H7 (cell line): ENCODE results near the gene RPL13A. TPM values are rescaled to one million over a fixed set of nuclear protein-coding genes. Genes with fewer than 3 reads are reported as not detected.
A peak's percentile ranks its signal among the peaks of the same experiment; 100 is the strongest.

Source experiments
- DNase-seq: peaks from one replicate; pipeline ENCODE4 v3.0.0; 2012
- H3K27me3 ChIP-seq: 2 replicates; pipeline ENCODE4 v1.6.0; 2011; ENCODE audit warnings: mild to moderate bottlenecking, low read length; ENCODE audit not compliant: control insufficient read depth, insufficient read depth
- H3K36me3 ChIP-seq: replicated peaks from 2 replicates; pipeline ENCODE4 v1.5.1; 2011; ENCODE audit warnings: low read length; ENCODE audit not compliant: control insufficient read depth, insufficient read depth
- H3K4me3 ChIP-seq: 2 replicates; pipeline ENCODE4 v1.5.1; 2011; ENCODE audit warnings: low read depth, mild to moderate bottlenecking, control low read depth, low read length, moderate library complexity; ENCODE audit not compliant: insufficient read depth
- total RNA-seq: library from RNA; depleted of rRNA; stranded (reverse); fragments of >200 nt; shearing (Covaris generic); gene quantifications from 2 replicates; pipeline ENCODE4 v1.2.3, GENCODE V29; 2014

Gene RPL13A
- total RNA-seq, 1 experiment from 2014 or later: 6,335 TPM

GRCh38 chr19:49499030-49499670 is 11.7 kb downstream of the RPL13A start:
- peak; percentile 32 for DNase-seq
- no peaks in the 10 kb centered on the region for H3K27me3 ChIP-seq
- no peak overlapping the region for H3K4me3 ChIP-seq
- peaks cover 23% of the 10 kb centered on the region for H3K36me3 ChIP-seq

- H3K4me3 ChIP-seq: no peak overlapping the region
- peak; percentile 50 for DNase-seq
- no peaks in the 10 kb centered on the region for H3K27me3 ChIP-seq
- peaks cover 13% of the 10 kb centered on the region for H3K36me3 ChIP-seq
Observed at GRCh38 chr19:49502866-49503581, 15.6 kb downstream of the RPL13A start.

GRCh38 chr19:49503582-49503962 is 16.2 kb downstream of the RPL13A start:
- Histone ChIP-seq H3K36me3 (peaks cover 8% of the 10 kb centered on the region), H3K4me3 (no peak overlapping the region), H3K27me3 (no peaks in the 10 kb centered on the region)
- DNase-seq: no peak

DNA sequence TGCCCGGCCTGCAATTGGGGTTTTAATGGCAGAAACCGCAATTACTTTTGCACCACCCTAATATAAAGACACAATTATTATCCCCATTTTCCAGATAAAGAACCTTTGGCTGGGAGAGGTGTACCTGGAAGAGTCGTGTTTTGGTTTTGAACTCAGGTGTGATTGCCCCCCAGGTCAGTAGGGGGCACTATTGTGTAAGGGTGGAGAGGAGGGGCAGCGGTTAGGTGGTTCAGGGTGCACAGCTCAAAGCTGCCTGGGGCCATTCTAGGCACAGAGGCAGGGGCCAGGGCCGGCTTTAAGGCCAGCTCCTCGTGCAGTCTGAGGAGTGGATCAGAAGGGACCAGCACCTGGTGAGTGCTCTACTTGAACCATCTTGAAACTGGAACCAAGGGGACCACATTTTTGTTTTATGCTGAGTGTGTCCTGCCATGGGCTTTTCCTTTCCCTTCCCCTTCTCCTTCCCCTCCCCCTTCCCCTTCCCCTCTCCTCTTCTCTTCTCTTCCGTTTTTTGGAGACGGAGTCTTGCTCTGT is 19.2 kb downstream of the RPL13A start:
- peak; percentile 92 for DNase-seq
- no peaks in the 10 kb centered on the region for H3K36me3 ChIP-seq
- no peaks in the 10 kb centered on the region for H3K27me3 ChIP-seq
- peak overlapping the region; percentile 17; the same call in 1 of the 2 replicates for H3K4me3 ChIP-seq

DNA sequence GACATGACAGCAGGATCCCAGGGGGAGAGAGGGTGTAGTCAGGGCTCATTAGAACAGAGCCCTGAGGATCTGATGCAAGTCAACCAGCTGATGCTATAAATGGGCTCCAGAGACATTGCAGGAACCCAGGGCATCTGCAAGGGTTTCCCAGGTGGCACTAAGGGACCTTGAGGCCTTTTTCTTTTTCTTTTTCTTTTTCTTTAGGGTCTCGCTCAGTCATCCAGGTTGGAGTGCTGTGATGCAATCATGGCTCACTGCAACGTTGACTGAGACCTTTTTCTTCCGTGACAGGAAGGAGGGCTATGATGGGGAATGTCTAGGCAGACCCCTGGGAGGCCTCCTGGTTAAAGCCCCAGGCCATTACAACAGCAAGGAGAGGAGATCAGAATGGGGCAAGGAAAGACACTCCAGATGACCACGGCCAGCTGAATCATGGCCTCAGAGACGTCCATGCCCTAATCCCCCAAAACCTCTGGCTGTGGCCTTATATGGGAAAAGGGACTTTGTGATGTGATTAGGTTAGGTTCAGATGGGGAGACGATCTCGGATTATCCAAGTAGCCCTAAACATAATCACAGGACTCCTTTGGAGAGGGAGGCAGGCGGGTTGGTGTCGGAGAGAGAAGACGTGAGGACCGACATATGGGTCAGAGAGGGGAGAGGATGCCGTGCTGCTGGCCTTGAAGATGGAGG is 20.5 kb downstream of the RPL13A start:
- peak; percentile 11 for DNase-seq
- Histone ChIP-seq H3K27me3 (no peaks in the 10 kb centered on the region), H3K36me3 (no peaks in the 10 kb centered on the region), H3K4me3 (no peak overlapping the region)

DNA sequence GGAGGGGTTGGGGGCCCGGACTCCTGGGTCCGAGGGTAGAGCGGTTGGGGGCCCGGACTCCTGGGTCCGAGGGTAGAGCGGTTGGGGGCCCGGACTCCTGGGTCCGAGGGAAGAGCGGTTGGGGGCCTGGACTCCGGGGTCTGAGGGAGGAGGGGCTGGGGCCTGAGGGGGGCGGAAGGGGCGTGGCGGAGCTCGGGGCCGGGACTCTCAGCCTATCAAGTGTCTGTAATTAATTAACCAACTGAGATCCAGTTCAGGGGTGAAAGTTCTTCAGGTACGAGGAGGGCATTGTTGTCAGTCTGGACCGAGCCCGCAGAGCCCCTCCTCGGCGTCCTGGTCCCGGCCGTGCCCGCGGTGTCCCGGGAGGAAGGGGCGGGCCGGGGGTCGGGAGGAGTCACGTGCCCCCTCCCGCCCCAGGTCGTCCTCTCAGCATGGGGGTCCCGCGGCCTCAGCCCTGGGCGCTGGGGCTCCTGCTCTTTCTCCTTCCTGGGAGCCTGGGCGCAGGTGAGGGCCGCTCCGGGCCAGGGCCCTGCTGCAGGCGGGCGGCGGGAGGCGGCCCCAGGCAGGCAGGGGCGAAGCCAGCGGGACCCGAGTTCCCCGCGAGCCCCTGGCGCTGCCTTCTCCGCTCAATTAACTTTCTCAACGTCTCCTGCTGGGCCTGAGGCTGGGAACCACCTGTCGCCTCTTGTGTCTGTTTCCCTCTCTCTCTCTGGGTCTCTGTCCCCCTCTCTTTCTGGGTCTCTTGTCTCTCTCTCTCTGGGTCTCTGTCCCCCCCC is 25.8 kb downstream of the RPL13A start:
- H3K36me3 ChIP-seq: no peaks in the 10 kb centered on the region; the same call in 1 of the 2 replicates
- no peaks in the 10 kb centered on the region for H3K27me3 ChIP-seq
- peak; percentile 95 for DNase-seq
- peak overlapping the region; percentile 71 for H3K4me3 ChIP-seq

DNA sequence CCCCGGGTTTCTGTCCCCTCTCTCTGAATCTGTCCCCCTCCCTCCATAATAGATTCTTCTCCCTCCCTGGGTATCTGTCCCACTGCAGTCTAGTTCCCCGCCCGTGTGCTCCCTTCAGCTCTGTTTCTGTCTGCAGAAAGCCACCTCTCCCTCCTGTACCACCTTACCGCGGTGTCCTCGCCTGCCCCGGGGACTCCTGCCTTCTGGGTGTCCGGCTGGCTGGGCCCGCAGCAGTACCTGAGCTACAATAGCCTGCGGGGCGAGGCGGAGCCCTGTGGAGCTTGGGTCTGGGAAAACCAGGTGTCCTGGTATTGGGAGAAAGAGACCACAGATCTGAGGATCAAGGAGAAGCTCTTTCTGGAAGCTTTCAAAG is 26.3 kb downstream of the RPL13A start:
- Histone ChIP-seq H3K36me3 (no peaks in the 10 kb centered on the region; the same call in 1 of the 2 replicates), H3K4me3 (peak overlapping the region; percentile 71), H3K27me3 (no peaks in the 10 kb centered on the region)
- DNase-seq: peak; percentile 68

DNA sequence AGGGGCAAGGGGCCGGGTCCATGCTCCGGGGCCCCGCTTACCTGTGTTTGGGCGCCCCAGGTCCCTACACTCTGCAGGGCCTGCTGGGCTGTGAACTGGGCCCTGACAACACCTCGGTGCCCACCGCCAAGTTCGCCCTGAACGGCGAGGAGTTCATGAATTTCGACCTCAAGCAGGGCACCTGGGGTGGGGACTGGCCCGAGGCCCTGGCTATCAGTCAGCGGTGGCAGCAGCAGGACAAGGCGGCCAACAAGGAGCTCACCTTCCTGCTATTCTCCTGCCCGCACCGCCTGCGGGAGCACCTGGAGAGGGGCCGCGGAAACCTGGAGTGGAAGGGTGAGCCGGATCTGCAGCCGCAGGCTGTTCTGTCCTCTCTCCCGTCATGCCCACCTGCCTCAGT is 26.7 kb downstream of the RPL13A start:
- DNase-seq: peak; percentile 67
- Histone ChIP-seq H3K27me3 (no peaks in the 10 kb centered on the region), H3K36me3 (no peaks in the 10 kb centered on the region; the same call in 1 of the 2 replicates), H3K4me3 (peak overlapping the region; percentile 71)

DNA sequence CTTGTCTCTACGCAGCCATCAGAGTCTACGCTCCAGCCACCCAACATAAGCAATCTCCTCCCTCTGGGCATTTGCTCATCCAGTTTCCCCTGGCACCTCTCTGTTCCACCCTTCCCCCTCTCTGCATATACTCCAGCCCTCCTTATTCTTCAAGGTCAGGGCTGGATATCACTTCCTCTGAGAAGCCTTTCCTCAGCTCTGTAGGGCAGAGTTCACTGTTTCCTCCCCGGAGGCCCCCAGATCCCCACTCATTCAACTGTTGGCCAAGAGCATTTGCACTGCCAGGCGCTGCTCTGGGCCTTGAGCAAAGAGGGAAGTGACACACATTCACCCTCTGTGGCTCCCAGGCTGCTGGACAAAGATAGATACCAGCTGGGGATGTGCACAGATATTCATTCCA is 28.4 kb downstream of the RPL13A start:
- Histone ChIP-seq H3K36me3 (peaks cover 2% of the 10 kb centered on the region), H3K27me3 (no peaks in the 10 kb centered on the region), H3K4me3 (no peak overlapping the region)
- no peak for DNase-seq

GRCh38 chr19:49518033-49518432 is 30.6 kb downstream of the RPL13A start:
- no peak for DNase-seq
- no peak overlapping the region for H3K4me3 ChIP-seq

DNA sequence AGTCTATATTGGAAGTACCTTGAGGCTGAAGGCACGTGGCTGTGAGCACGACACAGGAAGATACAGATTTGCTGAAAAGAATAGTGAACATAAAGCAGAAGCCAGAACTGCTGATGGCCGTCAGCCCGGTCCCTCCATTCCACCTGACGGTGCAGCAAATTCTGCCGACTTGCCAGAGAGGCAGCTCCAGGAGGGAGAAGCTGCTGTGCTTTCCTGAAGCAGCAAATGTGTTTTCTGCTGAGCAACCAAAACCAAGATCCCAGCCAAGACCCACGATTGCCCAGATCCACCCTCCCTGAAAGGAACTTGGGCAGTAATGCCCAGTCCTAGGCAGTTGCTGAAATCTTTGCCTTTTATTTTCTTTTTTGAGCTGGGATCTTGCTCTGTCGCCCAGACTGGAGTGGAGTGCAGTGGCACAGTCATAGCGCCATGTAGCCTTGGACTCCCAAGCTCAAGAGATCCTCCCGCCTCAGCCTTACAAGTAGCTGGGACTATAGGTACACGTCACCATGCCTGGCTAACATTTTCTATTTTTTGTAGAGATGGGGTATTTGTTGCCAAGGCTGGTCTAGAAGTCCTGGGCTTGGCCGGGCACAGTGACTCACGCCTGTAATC is 33.4 kb downstream of the RPL13A start:
- peaks cover 5% of the 10 kb centered on the region for H3K36me3 ChIP-seq
- no peaks in the 10 kb centered on the region for H3K27me3 ChIP-seq
- DNase-seq: no peak
- no peak overlapping the region for H3K4me3 ChIP-seq

More at GRCh38 chr19:49518033-49518432, 30.6 kb downstream of the RPL13A start:
- Histone ChIP-seq H3K27me3 (no peaks in the 10 kb centered on the region), H3K36me3 (peaks cover 2% of the 10 kb centered on the region)

GRCh38 chr19:49524812-49525455 is 37.5 kb downstream of the RPL13A start:
- Histone ChIP-seq H3K27me3 (peaks cover 5% of the 10 kb centered on the region; the same call in 1 of the 2 replicates), H3K4me3 (no peak overlapping the region), H3K36me3 (peaks cover 6% of the 10 kb centered on the region)
- DNase-seq: no peak

DNA sequence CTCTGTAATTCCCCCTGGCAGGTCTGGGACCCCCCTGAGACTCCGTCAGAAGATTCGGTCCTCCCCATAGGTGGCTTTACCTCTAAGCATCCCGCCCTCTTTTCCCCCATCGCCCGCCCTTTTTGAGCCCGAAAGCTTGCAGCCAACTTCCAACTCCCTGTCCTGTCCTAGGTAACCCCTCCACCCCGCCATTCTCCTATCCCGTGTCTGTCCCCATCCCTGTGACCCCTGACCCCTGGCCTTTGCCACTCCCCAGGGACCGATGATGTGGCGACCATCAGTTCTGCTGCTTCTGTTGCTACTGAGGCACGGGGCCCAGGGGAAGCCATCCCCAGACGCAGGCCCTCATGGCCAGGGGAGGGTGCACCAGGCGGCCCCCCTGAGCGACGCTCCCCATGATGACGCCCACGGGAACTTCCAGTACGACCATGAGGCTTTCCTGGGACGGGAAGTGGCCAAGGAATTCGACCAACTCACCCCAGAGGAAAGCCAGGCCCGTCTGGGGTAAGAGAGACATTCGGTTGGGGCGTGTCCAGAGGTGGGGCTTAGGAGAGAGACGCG is 40.9 kb downstream of the RPL13A start:
- peaks cover 4% of the 10 kb centered on the region; the same call in 1 of the 2 replicates for H3K36me3 ChIP-seq
- peaks cover 5% of the 10 kb centered on the region; the same call in 1 of the 2 replicates for H3K27me3 ChIP-seq
- H3K4me3 ChIP-seq: peak overlapping the region; percentile 58
- DNase-seq: peak; percentile 62
